Activated CD8-positive, alpha-beta T cell treated with anti-CD3 and anti-CD28 coated beads for 36 hours (primary cell): ENCODE measurements around the gene LYG1. TPM values are rescaled to one million over a fixed set of nuclear protein-coding genes. Genes with fewer than 3 reads are reported as not detected.
"Not testable (repeated sequence)": the region's sequence is repeated elsewhere in the genome, so short reads cannot be mapped to it uniquely, and the experiment has no call there.

Experiments used
- ATAC-seq: fragments of 200-7000 bp; cut with Tn5 transposase; one replicate; pipeline ENCODE4 v1.10.0; 2021; ENCODE audit warnings: mild to moderate bottlenecking, moderate library complexity
- CTCF ChIA-PET: fragments of 350-600 bp; sonication (Branson Sonifier 250); formaldehyde crosslinking; loops from one replicate; lab custom pipeline; 2021; ENCODE audit warnings: antibody characterized with exemption; lab: Charles Lee
- POLR2A ChIA-PET: fragments of 350-600 bp; sonication (Branson Sonifier 250); formaldehyde crosslinking; loops from one replicate; lab custom pipeline; 2021; ENCODE audit warnings: antibody characterized with exemption; lab: Charles Lee
- DNase-seq: peaks from one replicate; pipeline ENCODE4 v3.0.0-alpha.2; 2020
- H3K27ac Mint-ChIP-seq: one replicate; pipeline ENCODE4 v1.8.0; 2021; ENCODE audit warnings: mild to moderate bottlenecking, mixed read lengths
- H3K27me3 Mint-ChIP-seq: one replicate; pipeline ENCODE4 v1.8.0; 2021; ENCODE audit warnings: mixed read lengths
- H3K36me3 Mint-ChIP-seq: one replicate; pipeline ENCODE4 v1.8.0; 2021; ENCODE audit warnings: low read depth, mixed read lengths
- H3K4me1 Mint-ChIP-seq: one replicate; pipeline ENCODE4 v1.8.0; 2021; ENCODE audit warnings: low read depth, mixed read lengths
- H3K4me3 Mint-ChIP-seq: one replicate; pipeline ENCODE4 v1.8.0; 2021; ENCODE audit warnings: mild to moderate bottlenecking, moderate library complexity, mixed read lengths
- H3K9me3 Mint-ChIP-seq: one replicate; pipeline ENCODE4 v1.8.0; 2021; ENCODE audit warnings: mixed read lengths
- intact Hi-C: fragments of 100-400 bp; cut with micrococcal nuclease; formaldehyde crosslinking; loops from one replicate; pipeline ENCODE4 v1.10.0; 2022
- total RNA-seq, 2 experiments: library from RNA; stranded (reverse); gene quantifications; one replicate each; pipeline ENCODE4 v1.2.3, GENCODE V29; 2021
- TF ChIP-seq, protein P1 (sequence below): fragments of 200-600 bp; IDR thresholded peaks from one replicate; pipeline ENCODE4 v1.8.0; 2022; ENCODE audit warnings: antibody characterized with exemption, mild to moderate bottlenecking

LYG1 gene
- under 1 TPM; 0.54 to 0.81 TPM for total RNA-seq

DNA sequence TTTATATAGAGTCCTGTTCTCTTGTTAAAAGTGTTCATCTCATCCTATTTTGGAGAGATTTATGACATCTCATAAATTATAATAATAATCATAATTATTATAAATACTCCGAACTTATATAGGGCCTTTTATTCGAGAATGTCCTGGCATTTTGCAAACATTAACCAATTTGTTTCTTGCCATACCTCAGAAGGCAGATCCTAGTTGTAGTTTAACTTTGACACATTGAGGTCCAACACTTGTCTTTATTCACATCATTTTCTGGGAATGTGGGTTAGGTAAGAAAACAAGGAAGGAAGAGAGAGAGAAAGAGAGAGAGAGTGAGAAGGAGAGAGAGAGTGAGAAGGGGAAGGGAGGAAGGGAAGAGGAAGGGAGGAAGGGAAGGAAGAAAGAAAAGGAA lies at the start of gene LYG1:
LYG1 (minus strand) TSS at position 101 of the 400 bp plus-strand sequence. CDS start 5,527 bp downstream, outside the sequence.
- H3K4me3 Mint-ChIP-seq, H3K4me1 Mint-ChIP-seq, DNase-seq, intact Hi-C loops, H3K9me3 Mint-ChIP-seq, H3K27me3 Mint-ChIP-seq, H3K36me3 Mint-ChIP-seq, ATAC-seq, CTCF ChIA-PET, H3K27ac Mint-ChIP-seq, POLR2A ChIA-PET: not testable (repeated sequence)

DNA sequence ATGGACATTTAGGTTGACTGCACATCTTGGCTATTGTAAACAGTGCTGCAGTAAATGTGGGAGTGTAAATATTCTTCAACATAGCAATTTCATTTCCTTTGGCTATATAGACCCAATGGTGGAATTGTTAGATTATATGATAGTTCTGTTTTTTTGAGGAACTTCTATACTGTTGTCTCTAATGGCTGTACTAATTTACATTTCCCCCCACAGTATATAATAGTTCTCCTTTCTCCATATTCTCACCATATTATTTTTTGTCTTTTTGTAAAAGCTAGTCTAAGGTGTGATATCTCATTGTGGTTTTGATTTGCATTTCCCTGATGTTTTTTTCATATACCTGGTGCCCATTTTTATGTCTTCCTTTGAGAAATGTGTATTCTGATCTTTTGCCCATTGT lies 49.2 kb upstream of the LYG1 start:
- H3K9me3 Mint-ChIP-seq = no peaks in the 10 kb centered on the region
- H3K27ac Mint-ChIP-seq = no peak overlapping the region
- TF ChIP-seq, protein P1, sequence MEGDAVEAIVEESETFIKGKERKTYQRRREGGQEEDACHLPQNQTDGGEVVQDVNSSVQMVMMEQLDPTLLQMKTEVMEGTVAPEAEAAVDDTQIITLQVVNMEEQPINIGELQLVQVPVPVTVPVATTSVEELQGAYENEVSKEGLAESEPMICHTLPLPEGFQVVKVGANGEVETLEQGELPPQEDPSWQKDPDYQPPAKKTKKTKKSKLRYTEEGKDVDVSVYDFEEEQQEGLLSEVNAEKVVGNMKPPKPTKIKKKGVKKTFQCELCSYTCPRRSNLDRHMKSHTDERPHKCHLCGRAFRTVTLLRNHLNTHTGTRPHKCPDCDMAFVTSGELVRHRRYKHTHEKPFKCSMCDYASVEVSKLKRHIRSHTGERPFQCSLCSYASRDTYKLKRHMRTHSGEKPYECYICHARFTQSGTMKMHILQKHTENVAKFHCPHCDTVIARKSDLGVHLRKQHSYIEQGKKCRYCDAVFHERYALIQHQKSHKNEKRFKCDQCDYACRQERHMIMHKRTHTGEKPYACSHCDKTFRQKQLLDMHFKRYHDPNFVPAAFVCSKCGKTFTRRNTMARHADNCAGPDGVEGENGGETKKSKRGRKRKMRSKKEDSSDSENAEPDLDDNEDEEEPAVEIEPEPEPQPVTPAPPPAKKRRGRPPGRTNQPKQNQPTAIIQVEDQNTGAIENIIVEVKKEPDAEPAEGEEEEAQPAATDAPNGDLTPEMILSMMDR = no peak
- H3K4me3 Mint-ChIP-seq = no peak overlapping the region
- POLR2A ChIA-PET = no interaction called here
- H3K27me3 Mint-ChIP-seq = no peaks in the 10 kb centered on the region
- DNase-seq (no peak), ATAC-seq (no peak)
- H3K4me1 Mint-ChIP-seq = peaks cover 68% of the 10 kb centered on the region
- CTCF ChIA-PET = interaction anchor here (1.0 kb wide), 1 partner anchor 12 kb away, joined by 3 read pairs; no protein-coding TSS in a partner anchor
- H3K36me3 Mint-ChIP-seq = peaks cover 8% of the 10 kb centered on the region
- intact Hi-C loops = no loop called here

DNA sequence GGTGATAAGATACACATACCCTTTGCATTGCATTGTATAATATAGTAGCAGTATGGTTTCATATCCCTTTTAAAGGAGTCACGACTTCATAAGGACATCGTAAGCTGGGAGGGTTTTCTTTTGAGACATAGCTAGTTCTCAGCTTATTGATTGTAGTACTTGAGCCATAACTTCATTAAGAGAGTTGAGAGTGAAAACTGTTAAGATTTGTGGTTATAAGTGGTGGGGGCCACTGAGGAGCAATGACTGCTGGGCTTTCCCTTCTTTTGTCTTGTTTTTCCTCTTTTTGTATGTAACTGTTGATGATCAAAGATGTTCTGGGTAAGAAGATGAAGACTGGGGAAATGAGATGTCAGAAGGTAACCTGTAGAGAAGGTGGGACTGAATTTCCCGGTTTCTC lies 47.2 kb upstream of the LYG1 start:
- ChIA-PET POLR2A (interaction anchor here (2.3 kb wide), 1 partner anchor 11 kb away, joined by 14 read pairs; the partner anchor contains the start of gene EIF5B), CTCF (interaction anchor here (1.2 to 1.4 kb wide), 2 partner anchors 9 to 12 kb away, joined by 3 to 4 read pairs; partner anchors contain the start of gene TXNDC9)
- intact Hi-C loops = no loop called here
- ATAC-seq (peak; percentile 74), DNase-seq (peak; percentile 15)
- peaks cover 58% of the 10 kb centered on the region for H3K4me1 Mint-ChIP-seq
- H3K9me3 Mint-ChIP-seq = no peaks in the 10 kb centered on the region
- H3K4me3 Mint-ChIP-seq = no peak overlapping the region
- peaks cover 8% of the 10 kb centered on the region for H3K36me3 Mint-ChIP-seq
- TF ChIP-seq, protein P1 = no peak
- H3K27me3 Mint-ChIP-seq = no peaks in the 10 kb centered on the region
- peak overlapping the region; percentile 67 for H3K27ac Mint-ChIP-seq

DNA sequence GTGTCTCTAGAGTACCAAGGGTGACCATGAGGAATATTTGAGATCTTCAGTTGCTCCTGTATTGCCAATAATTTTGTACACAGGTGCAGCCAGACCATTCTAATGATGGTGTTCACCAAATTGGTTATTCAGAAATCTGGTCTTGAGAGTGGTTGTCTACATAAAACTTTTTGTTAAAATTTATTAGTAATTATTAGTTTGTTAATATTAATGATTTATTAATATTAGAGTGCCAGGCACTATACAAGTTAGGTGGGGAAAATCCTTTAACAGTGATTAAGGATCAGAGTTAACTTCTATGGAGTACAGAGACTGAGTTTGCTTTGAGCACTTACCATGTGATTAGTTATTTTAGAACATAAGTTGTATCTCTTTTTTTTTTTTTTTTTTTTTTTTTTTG lies 45.2 kb upstream of the LYG1 start:
- intact Hi-C loops = no loop called here
- Mint-ChIP-seq H3K4me1 (peaks cover 64% of the 10 kb centered on the region), H3K36me3 (peaks cover 9% of the 10 kb centered on the region), H3K9me3 (no peaks in the 10 kb centered on the region), H3K27ac (no peak overlapping the region), H3K4me3 (no peak overlapping the region), H3K27me3 (no peaks in the 10 kb centered on the region)
- ATAC-seq (no peak), DNase-seq (no peak)
- TF ChIP-seq, protein P1 = no peak
- ChIA-PET POLR2A (interaction anchor here (1.4 kb wide), 1 partner anchor 9 kb away, joined by 6 read pairs; the partner anchor contains the start of genes EIF5B and TXNDC9), CTCF (no interaction called here)

DNA sequence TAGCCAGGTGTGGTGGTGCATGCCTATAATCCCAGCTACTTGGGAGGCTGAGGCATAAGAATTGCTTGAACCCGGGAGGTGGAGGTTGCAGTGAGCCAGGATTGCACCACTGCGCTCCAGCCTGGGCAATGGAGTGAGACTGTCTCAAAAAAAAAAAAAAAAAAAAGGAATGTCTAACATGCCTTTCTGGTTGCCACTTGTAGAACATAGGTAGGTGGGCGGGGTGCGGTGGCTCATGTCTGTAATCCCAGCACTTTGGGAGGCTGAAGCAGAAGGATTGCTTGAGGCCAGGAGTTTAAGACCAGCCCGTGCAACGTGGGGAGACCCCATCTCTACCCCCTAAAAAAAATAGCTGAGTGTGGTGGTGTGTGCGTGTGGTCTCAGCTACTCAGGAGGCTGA lies 44.4 kb upstream of the LYG1 start:
- H3K4me1 Mint-ChIP-seq = peaks cover 66% of the 10 kb centered on the region
- CTCF ChIA-PET, H3K4me3 Mint-ChIP-seq, H3K36me3 Mint-ChIP-seq, intact Hi-C loops, DNase-seq, ATAC-seq, H3K9me3 Mint-ChIP-seq, H3K27ac Mint-ChIP-seq, H3K27me3 Mint-ChIP-seq: not testable (repeated sequence)
- POLR2A ChIA-PET = interaction anchor here (1.4 kb wide), 1 partner anchor 9 kb away, joined by 6 read pairs; the partner anchor contains the start of genes EIF5B and TXNDC9

DNA sequence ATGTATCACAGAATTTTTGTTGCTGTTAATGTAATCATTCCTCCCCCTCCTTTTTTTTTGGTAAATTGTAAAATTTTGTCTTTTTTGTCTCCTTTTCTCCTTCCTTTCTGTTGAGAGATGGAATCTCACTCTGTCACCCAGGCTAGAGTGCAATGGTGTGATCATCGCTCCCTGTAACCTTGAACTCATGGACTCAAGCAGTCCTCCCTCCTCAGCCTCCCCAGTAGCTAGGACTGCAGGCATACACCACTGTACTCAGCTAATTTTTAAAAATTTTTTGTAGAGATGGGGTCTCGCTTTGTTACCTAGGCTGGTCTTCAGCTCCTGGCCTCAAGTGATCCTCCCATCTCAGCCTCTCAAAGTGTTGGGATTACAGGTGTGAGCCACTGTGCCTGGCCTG lies 41.5 kb upstream of the LYG1 start:
- intact Hi-C loops = no loop called here
- POLR2A ChIA-PET = no interaction called here
- peaks cover 51% of the 10 kb centered on the region for H3K4me1 Mint-ChIP-seq
- no peaks in the 10 kb centered on the region for H3K9me3 Mint-ChIP-seq
- H3K27me3 Mint-ChIP-seq = no peaks in the 10 kb centered on the region
- ATAC-seq (no peak), DNase-seq (no peak)
- no peak overlapping the region for H3K4me3 Mint-ChIP-seq
- peaks cover 11% of the 10 kb centered on the region for H3K36me3 Mint-ChIP-seq
- CTCF ChIA-PET = no interaction called here
- H3K27ac Mint-ChIP-seq = no peak overlapping the region
- TF ChIP-seq, protein P1 = no peak
